Stimulated activated CD8-positive, alpha-beta memory T cell treated with anti-CD3 and anti-CD28 coated beads, Interleukin-15, amount 100 ng/mL, for 4 hours (primary cell): ENCODE data around the gene PAX8.

ENCODE experiments used
- DNase-seq, 2 donors: peaks; one replicate each; pipeline ENCODE4 v3.0.0-alpha.2; 2020; ENCODE audit warnings: low read depth in 2 of 2

PAX8 gene

GRCh38 chr2:113183264-113183663 is 95.5 kb downstream of the PAX8 start:
- DNase-seq: no peak

GRCh38 chr2:113182471-113183260 is 96.1 kb downstream of the PAX8 start:
- DNase-seq: no peak

DNA sequence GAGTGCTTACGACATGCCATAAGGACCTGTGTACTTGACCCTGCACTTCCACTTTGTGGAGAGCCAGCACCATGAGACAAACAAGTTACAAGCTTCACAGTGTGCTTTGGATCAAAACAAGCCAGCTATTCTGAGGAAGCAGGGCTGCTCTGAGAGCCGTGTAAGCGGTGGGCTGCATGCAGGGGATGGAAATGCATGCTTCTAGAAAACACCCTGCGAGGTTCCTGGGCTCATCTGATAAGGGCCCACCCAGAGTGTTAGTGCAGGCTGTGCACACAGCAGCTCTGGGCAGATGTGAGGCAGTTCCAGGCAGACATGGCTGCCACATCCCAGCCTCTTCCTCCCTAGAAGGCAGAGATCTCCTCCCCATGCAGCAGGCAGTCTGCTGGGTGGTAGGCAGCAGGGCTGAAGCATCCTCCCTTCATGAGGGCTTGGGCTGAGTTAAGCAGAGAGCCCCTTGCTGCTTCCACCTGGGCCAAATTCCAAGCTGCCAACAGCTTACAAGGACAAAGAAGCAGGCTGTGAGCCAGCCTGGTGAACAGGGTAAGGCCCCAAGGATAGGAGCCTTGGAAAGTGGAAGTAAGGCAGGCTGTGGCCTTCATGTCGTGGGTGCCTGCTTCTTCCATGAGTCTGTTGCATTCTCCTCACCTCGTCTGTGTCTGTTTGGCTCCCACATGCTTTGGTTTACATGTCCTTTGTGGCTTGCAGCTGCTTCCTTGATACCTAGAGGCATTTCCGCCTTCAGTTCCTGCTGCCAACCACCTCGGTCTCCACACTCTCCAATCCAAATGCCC is 97.3 kb downstream of the PAX8 start:
- no peak for DNase-seq

DNA sequence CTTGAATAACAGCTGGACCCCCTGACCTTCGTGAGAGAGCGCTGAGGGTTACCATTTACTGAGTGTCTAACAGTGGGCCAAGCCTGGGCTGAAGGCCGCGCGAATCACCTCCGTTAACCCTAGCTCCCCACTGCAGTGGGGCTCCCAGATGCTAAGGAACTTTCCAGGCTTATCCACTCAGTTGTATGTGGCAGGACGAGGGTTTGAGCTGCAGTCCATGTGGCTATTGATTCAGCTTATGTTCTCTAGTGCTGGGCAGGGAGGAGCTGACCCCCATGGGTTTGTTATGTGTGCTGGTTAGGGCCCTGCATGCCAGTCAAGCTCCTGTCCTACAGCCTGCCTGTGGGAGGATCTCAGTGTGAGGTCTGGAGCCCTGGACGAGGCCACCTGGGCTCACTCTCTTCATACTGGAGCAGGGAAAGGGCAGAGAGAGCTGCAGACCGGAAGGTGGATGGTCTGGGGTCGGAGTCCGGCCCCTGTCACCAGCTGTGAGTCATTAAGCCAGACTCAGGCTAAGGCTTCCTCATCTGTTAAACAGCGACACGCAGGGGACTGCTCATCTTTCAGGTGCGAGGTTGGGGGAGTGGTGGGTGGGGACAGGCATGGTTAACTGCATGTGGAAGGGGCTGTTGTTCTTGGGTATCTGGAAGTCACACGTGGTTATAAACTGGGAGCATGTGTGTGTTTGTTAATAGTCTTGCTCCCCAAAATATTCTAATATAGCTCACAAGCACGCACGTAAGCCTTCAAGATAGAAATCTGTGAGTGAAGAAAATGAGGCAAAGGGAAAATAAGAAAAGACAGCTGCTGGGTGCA is 98.4 kb downstream of the PAX8 start:
- no peak for DNase-seq

DNA sequence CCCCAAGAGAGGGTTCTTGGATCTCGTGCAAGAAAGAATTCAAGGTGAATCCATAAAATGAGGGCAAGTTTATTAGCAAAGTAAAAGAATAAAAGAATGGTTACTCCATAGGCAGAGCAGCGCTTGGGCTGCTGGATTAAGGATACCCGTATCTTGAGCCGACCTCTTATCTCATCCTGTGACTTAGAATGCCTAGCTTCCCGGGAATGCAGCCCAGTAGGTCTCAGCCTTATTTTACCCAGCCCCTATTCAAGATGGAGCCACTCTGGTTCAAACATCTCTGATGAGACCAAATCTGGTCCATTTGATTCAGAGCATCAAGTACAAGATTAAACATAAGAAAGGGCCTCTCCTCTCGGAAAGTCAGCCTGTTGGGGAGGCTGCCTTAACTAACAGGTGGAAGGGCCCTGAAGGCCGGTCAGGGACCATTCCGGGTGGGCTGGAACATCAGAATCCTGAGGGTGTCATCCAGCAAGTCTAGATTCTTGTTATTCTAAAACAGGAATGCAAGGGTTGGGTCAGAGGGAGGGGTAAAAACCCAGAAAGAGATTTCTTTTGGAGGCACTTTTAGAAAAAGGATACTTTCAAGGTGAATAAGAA is 99.2 kb downstream of the PAX8 start:
- DNase-seq: no peak

GRCh38 chr2:113178891-113179290 is 99.8 kb downstream of the PAX8 start:
- DNase-seq: no peak

DNA sequence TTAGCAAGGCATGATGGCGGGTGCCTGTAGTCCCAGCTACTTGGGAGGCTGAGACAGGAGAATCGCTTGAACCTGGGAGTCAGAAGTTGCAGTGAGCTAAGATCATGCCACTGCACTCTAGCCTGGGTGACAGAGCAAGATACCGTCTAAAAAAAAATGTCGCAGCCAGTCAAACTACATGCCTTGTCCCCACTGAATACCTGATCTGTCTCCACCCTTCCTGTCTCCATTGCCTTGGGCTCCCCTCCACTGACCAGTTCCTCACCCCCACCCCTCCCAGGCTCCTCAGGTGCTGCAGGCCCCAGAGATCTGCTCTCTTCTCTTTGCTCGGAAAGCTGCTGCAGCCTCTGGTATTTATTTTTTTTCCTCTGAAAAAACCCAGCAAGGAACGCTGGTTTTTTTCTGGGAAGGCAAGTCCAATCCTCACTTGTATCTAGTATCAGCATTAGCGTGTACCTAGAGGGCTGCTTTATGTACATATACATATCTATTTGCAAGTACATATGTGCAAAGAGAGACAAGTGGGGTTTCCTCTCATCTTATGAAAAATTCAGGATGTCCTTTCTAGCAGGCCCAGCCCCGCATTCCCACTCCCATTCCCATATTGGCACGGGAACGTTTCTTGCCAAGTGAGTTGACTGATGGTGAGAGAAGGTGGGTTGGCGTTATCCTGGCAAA is 100.5 kb downstream of the PAX8 start:
- no peak for DNase-seq

DNA sequence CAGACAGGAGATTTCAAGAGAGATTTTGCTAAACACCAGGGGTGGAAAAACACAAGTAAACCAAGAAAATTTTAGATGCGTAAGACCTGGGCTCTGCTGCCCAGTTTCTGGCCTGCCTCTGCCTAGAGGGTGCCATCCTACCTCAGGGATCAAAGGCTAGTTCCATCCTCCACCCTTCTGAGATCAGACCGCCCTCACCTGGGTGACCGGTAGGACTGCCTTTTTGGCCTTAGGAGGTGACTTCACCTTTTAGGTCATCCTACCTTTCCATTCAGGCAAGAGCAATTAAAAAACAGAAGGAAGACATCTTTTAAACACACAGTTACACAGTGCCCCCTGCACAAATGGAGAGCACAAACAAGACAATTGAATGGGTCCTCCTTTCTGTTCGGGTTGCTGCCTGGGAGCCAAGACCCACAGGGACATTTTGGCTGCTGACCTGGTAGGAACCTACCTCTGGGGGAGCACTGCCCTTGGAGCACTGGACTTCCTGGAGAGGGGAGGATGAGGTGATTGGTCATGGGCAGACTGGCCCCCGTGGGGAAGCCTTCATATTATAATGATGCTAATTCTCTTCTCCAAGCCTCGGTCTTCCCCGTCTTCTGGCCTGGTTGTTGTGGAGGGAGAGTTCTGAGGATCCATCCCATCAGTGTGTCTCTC is 101.9 kb downstream of the PAX8 start:
- DNase-seq: no peak

DNA sequence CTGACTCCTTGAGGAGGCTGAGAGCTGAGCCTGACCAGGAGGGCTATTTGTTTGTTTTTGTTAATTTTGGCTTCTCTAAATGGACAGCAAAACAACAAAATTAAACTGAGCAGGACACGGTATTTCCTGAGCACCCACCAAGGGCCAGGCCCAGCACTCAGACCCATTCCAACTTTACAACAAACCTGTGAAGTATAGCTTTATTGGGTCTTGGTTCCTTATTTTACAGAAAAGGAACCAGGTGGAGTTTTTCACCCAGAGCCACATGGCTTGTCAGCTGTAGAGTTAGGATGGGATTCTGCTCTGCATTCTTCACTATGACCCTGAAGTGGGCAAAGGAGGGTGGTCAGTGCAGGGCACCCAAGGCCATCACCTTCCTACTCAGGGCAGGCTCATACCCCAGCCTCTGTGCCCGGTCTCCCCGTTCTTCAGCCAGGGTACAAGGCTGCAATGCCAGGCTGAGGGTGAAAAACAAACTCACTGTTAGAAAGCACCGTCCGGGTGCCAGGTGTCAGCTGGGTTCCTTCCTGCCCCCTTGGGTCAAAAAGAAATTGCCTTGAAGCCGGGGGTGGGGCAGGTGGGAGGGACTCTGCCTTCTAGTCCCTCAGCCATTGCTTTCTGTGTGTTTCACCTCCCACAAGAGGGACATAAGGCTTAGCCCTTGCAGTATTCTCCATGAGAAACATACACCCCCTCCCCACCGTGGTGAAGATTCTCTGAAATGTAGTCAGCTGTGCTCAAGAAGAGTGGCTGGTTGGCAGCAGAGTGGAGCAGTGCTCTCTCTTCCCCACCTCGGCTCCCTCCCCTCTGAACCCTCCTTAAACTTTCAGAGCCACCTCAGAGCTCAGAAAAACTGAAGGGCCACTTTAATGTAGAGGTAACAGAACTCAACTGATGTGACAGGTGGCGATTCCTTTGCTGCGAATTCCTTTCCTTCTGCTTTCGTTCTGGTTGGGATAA is 102.7 kb downstream of the PAX8 start:
- no peak for DNase-seq

GRCh38 chr2:113175042-113175628 is 103.6 kb downstream of the PAX8 start:
- no peak for DNase-seq

DNA sequence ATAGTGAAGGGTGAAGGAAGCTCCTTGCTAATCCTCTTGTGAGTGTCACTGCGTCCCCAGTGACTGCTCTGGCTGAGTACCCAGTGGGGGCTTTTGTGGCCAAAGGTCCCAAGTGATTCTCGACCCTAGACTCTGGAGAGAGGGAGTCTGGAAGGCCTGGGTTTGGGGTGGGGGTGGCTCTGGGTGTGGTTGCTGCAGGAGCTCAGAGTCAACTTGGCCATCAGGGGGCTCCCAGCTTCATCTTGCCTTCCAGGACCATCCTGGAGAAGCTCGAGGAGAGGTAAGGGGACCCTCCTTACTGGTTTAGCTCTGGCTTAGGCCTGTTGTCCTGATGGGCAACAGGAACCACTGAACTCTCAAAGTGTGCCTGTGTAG is 104.4 kb downstream of the PAX8 start:
- DNase-seq: no peak

DNA sequence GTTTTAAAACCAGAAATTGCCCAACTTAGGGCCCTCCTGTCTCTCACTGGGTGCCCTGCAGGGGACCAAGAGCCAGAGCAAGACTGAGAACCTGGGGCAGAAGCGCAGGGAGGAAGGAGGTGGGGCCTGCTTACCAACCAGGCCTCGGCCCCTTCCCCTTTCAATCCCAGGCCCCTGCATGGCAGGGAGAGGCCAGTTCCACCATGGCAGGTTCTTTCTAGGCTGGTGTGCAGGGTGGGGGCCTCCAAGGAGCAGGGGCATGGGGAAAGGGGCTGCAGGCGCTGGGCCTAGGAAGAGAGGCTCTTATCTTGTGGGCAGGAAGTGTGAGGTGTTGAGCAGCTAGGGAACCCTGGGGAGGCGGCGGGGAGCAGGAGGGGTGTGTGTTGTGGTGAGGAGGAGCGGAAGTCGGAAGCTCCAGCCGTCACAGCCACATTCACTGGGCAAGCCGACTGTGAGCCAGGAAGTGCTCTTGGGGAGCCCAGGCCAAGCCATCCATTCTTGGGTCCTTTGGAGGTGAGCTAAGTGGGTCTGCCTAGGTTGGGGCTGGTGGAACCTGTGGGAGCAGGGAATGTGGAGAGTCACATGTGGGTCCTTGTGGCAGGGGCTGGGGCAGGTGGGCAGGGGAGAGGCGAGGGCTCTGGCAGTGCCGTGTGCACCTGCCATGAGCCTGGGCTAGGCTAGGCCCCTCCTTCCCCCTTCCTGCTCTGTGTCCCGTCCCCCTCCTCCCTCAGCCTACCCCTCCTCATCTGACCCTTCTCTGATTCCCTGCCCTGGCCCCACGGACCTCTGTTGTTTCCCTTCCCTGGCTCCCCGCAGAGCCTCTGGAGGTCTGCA is 105.0 kb downstream of the PAX8 start, which contains the start of gene PSD4:
Gene PSD4, plus strand, starts transcription at position 430 of the 834 bp plus-strand sequence. CDS start 8,486 bp downstream, outside the sequence.
- peak; percentile 67 to 73 for DNase-seq

GRCh38 chr2:113172721-113173541 is 105.8 kb downstream of the PAX8 start:
- DNase-seq: no peak

- no peak for DNase-seq
Observed at GRCh38 chr2:113171334-113172075, 107.2 kb downstream of the PAX8 start.

GRCh38 chr2:113169586-113169985 is 109.1 kb downstream of the PAX8 start:
- DNase-seq: no peak

DNA sequence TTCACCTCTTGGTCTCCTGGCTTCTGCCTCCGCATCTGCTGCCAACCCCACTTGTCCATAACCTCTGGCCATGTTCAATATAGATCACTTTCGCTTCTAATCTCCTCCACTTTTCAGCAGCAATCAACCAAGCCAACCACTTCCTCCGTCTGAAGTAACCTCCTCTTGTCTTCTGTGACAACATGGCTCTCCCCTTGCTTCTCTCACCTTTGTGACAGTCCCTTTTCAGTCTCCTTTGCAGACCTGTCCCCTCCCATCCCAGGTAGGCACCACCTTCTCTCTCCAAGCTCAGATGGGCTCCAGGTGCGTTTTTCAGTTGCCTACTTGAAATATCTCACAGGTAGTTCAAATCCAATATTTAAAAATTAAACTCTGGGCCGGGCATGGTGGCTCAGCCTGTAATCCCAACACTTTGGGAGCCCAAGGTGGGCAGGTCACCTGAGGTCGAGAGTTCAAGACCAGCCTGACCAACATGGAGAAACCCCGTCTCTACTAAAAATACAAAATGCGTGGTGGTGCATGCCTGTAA is 109.7 kb downstream of the PAX8 start:
- no peak for DNase-seq
